SHP77 treated with DMSO at 0.1 percent for 48 hours (cell line): Measurements from ENCODE around the gene INPP5D.
"Not testable (repeated sequence)": the region's sequence is repeated elsewhere in the genome, so short reads cannot be mapped to it uniquely, and the experiment has no call there.

ENCODE experiments used
- DNase-seq: peaks from one replicate; lab custom pipeline; 2025; lab: John Stamatoyannopoulos, UW

The INPP5D gene

DNA sequence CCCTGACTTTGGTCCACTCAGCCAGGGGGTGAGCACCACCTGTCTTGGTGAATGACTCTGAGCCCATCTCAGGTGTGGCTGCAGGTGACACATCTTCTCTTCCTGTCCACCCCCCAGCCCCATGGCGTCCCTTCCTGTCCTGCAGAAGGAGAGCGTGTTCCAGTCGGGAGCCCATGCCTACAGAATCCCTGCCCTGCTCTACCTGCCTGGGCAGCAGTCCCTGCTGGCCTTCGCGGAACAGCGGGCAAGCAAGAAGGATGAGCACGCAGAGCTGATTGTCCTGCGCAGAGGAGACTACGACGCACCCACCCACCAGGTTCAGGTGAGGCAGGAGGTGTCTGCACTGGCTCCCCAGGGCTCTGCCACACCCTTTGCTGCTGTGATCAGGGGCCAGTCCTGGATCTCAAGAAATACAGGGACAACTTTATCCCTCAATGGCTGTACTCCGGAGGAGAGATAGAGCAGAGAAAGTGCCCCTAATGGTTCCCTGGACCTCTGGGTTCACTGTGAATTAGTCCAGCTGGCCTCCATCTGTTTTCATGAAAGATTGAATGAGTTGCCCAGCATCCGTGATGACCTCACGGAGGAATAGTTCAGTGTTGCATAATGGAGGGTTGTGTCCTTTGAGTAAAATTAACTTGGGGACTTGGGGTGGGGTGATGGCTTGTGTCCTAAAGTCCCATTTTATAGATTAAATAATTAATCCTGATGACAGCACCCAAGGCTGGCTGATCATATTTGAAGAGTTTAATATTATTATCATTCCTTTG, 27.4 kb upstream of the INPP5D start, which contains the start of gene NEU2:
TSS of gene NEU2 (plus strand) at position 122 of the 770 bp plus-strand sequence. CDS start at position 122, 0 bp downstream.
- no peak for DNase-seq

DNA sequence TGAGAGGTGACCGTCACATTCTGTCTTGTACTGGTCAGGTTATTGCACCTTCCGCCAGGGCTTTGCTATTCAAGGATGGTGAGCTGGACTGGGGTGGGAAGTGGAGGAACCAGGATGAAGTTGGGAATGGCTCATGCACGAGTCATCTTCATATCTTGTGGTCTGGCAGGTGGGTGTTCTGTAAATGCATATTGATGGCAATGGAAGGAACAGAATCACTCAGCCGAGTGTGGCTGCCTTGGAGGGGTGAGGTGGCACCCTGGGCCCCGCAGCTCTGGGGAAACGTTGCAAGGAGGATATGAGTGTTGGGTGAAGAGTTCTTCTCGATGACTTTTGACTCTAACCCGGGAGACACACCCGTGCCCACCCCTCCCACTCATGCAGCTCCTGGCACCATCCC, 26.5 kb upstream of the INPP5D start:
- no peak for DNase-seq

DNA sequence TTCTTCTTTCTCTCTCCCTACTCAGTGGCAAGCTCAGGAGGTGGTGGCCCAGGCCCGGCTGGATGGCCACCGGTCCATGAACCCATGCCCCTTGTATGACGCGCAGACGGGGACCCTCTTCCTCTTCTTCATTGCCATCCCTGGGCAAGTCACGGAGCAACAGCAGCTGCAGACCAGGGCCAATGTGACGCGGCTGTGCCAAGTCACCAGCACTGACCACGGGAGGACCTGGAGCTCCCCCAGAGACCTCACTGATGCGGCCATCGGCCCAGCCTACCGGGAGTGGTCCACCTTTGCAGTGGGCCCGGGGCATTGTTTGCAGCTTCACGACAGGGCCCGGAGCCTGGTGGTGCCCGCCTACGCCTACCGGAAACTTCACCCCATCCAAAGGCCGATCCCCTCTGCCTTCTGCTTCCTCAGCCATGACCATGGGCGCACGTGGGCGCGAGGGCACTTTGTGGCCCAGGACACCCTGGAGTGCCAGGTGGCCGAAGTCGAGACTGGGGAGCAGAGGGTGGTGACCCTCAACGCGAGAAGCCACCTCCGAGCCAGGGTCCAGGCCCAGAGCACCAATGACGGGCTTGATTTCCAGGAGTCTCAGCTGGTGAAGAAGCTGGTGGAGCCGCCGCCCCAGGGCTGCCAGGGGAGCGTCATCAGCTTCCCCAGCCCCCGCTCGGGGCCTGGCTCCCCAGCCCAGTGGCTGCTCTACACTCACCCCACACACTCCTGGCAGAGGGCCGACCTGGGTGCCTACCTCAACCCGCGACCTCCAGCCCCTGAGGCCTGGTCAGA, 25.9 kb upstream of the INPP5D start:
- no peak for DNase-seq

DNA sequence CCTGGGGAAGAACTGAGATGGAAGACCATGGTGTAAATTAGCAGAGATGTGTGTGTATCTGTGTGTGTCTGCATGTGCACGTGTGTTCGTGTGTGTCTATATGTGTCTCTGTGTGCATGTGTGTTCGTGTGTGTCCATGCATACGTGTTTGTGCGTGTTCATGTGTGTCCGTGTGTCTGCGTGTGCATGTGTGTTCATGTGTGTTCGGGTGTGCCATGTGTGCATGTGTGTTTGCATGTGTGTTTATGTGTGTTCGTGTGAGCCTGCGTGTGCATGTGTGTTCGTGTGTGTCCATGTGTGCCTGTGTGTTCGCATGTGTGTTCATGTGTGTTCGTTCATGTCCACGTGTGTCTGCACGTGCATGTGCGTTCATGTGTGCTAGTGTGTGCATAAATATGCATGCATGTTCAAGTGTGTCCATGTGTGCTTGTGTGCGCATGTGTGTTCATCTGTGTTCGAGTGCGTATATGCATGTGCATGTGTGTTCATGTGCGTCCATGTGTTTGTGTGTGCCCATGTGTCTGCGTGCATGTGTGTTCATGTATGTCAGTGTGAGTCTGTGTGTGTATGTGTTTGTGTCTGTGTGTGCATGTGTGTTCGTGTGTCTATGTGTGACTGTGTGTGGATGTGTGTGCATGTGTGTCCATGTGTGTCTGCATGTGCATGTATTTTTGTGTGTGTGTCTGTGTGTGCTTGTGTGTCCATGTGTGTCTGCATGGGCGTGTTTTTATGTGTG, 24.5 kb upstream of the INPP5D start:
- DNase-seq = no peak

DNA sequence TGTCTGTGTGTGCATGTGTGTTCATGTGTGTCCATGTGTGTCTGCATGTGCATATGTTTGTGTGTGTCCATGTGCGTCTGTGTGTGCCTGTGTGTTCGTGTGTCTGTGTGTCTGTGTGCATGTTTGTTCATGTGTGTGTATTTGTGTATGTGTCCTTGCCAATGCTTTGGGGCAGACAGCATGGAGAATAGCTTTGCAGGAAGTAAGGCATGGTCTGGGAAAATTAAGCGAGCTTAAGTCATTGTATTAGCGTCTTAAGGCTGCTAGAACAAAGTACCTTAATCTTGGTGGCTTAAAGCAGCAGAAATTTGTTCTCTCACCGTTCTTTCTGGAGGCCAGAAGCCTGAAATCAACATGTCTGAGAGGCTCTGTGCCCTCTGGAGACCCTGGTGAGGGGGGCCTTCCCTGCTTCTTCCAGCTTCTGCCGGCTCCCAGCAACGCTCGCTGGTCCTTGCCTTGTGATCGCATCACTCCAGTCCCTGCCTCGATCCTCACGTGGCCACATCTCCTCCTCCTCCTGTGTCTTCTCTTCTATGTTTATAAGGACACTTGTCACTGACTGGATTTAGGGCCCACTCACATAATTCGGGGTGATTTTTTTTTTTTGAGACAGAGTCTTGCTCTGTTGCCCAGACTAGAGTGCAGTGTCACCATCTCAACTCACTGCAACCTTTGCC, 23.8 kb upstream of the INPP5D start:
- no peak for DNase-seq

DNA sequence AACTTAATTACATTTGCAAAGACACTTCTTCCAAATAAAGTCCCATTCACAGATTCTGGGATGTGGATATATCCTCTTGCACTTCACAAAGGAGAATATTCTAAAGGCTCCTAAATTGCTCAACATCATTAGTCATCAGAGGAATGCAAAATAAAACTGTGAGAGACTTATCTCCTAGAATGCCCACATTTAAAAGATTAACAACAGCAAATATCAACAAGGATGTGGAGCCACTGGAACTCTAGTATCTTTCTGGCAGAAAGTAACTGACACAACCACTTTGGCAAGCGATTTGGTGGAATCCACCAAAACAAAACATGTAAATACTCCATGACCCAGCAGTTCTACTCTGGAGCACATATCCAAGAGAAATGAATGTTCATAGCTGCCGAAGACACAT, 23.1 kb upstream of the INPP5D start:
- DNase-seq = no peak

DNA sequence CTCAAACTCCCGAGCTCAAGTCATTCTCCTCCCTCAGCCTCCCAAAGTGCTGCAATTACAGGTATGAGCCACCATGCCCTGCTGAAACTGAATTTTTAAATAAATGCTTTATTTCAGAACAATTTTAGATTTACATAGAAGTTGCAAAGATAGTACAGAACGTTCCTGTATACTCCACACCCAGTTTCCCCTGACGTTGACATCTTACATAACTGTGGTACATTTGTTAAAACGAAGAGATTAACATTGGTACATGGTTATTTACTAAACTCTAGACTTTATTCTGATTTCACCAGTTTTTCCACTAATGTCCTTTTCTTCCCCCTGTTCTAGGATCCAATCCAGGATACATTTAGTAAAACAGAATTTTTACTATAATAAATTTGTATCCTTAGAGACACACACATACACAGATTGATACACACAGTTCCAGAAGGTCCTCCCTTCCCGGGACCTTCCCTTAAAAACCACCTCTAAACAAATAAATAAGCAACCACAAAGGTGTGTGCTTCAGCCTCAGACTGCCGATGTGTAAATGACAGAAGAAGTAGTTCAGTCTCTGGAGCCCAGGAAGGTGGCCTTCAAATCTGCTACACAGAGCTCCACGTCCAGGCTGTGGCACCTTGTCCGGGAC, 20.8 kb upstream of the INPP5D start:
- no peak for DNase-seq

DNA sequence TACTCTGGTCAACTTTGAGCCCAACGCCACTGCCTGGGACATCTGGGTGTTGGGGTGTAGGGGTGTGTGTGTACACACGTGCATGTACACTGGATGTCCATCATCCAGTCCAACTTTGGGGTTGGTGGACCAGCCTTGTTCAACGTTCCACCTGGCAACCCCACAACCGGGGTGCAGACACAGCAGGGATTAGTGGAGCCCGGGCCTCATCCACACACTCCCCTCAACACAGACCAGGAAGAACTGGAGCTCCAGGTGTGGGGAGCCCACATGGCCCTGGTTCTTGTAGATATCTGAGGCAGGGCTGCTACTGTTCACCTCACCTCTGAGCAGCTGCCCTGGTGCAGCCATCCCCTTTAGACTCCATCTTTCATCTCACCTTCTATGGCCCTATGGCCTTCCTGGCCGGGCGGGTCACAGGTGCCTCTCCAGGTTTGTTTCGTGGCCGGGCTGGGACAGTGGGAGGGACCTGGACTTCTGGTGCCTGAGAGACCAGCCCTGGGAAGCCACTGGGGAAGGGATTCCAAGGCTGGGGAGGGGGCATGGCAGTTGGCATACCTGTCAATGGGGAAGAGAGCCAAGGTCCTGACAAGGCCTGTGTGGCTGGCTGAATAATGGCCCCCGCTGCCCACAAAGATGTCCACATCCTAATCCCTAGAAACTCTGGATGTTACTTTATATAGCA, 20.2 kb upstream of the INPP5D start:
- no peak for DNase-seq

DNA sequence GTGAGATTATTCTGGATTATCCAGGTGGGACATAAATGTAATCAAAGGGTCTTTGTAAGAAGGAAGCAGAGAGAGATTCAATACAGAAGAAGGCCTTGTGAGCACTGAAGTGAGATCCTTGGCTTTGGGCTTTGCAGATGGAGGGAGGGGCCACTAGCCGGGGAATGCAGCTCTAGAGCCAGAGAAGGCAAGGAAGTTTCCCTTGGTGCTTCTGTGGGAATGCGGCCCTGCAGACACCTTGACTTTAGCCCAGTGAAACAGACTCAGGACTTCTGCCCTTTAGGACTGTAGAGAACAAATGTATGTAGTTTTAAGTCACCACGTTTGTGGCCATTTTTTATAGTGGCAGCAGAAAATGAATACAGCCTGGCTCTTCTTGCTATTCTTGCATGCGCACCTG, 19.6 kb upstream of the INPP5D start:
- no peak for DNase-seq

DNA sequence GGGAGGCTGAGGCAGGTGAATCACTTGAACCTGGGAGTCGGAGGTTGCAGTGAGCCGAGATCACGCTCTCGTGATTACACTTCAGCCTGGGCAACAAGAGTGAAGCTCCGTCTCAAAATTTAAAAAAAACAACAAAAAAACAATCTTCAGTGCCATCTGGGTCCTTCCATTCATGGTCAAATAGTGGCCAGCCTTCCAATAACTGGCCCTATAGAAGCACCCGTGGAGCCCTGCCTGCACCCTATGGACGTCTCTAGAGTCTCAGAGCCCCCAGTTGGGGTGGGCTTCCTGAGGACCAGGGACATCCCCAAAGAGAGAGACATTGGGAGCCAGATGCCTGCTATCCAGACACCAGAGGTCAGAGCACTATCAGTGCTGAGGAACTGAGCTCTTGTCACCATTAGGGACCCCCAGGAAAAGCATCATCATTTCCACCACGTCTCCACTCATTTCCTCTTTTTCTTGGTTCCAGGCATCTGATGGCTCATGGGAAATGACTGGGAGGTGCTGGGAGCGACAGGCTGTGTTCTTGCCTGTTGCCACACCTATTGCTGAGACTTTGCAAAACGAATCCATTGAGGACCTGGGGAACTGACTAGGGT, 18.3 kb upstream of the INPP5D start:
- DNase-seq = no peak

DNA sequence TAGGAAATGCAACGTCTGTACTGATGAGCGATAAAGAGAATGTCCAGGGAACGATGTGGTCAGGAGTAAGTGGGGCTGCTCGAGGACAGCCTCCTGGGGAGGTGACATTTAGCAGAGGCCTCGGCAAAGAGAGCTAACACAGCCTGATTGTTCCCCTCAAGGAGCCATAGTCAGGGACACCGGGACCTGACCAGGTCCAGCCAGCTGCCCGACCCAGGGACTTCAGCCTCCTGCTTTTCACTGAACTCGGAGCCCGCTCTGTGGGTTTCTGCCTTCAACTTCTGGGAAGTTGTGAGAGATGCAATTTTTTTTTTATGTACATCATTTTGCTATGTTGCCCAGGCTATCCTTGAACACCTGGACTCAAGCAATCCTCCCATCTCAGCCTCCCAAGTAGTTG, 17.6 kb upstream of the INPP5D start:
- no peak for DNase-seq

DNA sequence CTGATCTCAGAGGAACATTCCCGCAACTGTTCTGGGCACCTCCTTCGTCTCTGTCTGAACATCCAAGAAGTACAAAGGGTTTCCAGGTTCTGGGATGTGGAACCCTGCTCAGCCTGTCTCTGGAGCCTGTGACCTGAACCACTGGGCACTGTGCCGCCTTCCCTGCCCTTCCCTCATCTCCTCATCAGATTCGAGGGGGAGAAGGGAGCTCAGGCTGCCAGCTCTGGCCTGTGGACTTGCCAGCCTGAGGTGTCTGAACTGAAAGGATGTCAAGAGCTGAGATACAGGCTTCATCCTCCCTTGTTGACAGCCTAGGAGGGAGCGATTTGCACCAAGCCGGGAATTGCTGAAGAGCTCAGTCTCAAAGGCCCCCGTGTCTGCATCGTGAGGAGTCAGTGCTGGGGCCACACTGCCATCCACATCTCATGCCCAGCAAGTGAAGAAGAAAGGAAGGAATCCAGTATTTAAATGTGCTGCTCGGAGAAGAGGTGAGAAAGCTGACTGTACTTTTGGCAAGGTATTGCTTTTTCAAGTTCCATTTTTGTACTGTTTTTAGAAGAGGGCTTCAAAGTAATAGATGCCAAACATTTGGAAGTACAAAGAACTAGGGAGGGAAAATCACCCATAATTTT, 15.1 kb upstream of the INPP5D start:
- DNase-seq = no peak

DNA sequence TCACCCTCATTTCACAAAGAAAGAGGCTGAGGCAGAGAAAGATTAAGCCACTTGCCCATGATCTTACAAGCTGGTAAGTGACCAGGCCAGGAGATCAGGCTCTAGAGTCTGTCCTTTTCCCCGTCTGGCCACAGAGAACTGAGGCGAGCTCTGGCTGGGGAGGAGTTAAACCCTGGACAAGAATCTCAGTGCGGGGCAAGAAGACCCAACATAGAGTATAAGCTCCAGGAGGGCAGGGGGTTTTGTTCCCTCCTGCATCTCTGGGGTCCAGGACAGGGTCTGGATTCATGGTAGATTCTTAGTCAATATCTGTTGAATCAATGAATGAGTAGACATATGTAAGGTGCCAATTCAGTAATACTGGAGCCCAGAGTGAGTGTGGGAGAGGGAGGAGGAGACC, 12.9 kb upstream of the INPP5D start:
- DNase-seq = no peak

DNA sequence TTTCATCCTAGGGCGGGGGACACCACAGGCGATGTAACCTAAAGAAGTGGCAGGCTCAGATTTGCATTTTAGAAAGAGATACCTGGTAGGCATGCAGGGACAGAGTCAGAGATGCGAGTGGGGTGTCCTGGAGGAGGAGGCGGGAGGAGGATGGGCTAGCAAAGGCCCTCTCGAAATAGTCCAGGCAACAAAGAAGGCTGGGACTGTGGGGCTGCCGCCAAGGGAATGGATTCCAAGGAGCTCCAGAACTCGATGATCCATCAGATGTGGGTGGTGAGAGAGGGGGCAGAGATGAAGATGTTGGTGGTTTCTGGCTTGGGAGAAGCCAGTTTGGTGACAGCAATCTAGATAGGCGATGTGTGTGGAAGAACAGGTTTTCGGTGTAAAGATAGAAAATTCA, 12.5 kb upstream of the INPP5D start:
- no peak for DNase-seq

DNA sequence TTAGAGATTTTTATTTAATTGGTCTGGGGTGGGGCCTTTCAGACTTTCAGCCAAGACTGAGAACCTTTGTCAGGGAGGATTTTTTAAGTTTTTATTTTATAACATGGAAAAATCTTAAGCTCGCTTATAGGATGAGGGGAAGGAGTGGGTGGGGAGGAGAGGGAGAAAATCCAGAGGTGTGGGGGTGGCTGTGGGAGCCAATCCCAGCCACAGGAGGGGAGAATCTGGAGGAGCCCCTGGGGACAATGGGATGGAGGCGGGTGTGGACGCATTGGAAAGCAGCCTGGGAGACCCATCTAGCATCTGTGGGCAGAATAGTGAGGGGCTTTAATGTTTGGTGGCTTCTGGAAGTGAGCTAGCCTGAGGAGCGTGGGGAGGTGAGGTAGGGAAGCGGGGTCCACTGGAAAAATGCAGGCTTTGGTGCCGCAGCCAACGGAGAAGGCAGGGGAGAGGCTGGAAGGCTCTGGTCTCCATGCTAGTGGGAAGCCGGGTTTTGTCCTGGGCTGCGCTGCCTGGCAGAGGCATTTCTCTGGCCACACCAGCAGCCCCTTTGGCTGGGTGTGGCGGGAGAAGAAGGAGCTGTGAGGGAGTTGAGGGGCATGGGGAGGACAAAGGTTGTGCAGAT, 11.5 kb upstream of the INPP5D start:
- no peak for DNase-seq

DNA sequence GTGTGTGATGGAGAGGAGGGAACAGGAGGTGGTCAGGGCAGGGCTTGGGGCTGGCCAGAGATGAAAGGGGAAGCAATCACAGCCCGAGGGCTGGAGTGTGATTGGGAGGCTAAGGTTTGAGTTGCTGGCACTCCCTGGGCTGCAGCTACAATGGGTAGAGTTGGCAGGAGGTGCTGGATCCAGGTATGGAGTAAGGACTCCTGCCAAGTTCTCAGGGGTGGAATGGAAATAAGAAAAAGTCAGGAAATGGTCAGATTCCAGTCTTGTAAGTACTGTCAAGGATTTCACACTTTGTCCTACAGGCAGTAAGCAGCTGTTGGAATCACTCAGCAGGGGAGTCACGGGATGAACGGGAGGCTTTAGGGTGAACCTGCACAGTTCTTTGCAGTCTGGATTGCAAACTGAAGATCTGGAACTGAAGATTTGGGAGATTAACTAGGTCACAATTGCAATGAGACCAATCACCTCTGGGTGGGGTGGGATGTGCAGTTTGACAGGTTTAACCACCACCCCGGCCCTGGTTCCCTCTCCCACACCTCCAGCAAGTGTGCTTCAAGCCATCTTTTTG, 10.9 kb upstream of the INPP5D start:
- DNase-seq = no peak

DNA sequence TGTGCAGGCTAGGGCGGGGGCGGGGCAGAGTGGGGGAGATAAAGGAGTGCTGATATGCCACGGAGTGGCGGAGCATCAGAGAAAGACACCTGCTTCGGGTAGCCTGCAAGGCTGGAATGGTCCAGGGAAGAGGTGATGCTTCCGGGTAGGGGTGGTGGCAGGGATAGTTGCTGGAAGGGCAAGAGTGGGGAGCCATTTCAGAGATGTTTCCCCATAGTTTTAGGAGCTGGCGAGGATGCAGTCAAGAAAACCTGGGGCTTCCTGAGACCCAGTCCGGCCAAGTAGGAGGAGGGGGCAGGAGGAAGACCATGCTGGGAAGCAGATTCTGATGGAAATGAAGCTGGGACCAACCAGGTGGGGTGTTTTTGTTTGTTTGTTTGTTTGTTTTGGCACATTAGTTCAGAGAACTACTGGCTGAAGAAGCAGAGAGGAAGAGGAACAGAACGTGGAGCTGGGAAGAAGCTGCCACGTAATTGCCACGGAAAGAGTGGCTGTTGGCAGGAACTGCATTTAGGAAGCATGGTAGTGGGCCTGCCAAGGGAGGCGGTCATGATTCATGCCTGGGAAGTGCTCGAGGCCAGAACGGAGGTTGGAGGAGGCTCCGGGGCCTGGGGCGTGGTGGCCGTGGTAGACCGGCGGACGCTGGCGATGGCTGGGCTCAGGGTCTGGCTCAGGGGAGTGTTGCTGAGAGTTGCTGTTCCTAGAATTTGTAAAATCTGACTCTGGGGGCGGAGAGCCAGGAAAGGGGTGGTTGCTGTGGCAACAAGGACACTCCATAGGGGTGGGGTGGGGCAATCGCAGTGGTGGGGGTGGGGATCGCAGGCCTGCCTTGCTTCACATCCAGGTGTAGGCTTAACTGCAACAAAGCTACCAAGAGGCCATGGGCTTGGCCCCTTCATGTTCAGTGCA, 8.6 kb upstream of the INPP5D start:
- no peak for DNase-seq

DNA sequence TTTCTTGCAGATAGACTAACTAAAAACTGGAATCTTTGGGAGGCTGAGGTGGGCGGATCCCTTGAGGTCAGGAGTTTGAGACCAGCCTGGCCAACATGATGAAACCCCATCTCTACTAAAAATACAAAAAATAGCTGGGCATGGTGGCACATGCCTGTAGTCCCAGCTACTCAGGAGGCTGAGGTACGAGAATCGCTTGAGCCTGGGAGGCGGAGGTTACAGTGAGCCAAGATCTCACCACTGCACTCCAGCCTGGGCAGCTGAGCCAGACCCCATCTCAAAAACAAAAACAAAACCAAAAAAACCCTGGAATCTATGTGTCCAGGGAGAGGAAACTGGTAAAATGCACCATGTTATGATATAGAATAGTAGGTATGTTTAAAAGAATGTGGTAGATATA, 7.6 kb upstream of the INPP5D start:
- DNase-seq = not testable (repeated sequence)
